ENCODE measurements around the gene SGSM1. TPM values are rescaled to one million over a fixed set of nuclear protein-coding genes. Genes with fewer than 3 reads are reported as not detected.

Gene SGSM1
- total RNA-seq, 1 experiment from 2014 or later: 5.1 TPM

- Histone ChIP-seq H4K20me1 (ENCODE audit: insufficient read depth) (no peaks in the 10 kb centered on the region), H3K9ac (ENCODE audit: low read length) (no peak overlapping the region), H3K9me3 (ENCODE audit: control insufficient read depth in 1 of 2, insufficient read depth in 1 of 2, low read depth in 1 of 2, low read length in 2 of 2) (no peaks in the 10 kb centered on the region), H3K9me2 (ENCODE audit: insufficient read depth) (no peaks in the 10 kb centered on the region), H3K4me3 (replicated peaks in 1 of 2; ENCODE audit: low read depth in 1 of 2, low read length in 2 of 2) (no peak overlapping the region), H3K4me1 (ENCODE audit: control insufficient read depth in 1 of 2, insufficient read depth in 2 of 2, low read length in 2 of 2) (no peaks in the 10 kb centered on the region), H3K4me2 (ENCODE audit: low read length) (no peak overlapping the region), H3K27me3 (ENCODE audit: insufficient read depth, low read length) (no peaks in the 10 kb centered on the region), H3K36me3 (ENCODE audit: control insufficient read depth in 1 of 2, insufficient read depth in 2 of 2, low read length in 2 of 2) (no peaks in the 10 kb centered on the region), H3K79me2 (ENCODE audit: insufficient read depth, low read length) (no peaks in the 10 kb centered on the region), H2AFZ (ENCODE audit: low read depth, low read length, poor library complexity, severe bottlenecking) (no peak overlapping the region), H3K27ac (ENCODE audit: low read depth, low read length) (no peak overlapping the region)
- DNase-seq (ENCODE audit: low read depth, low spot score): no peak
- RAD21 ChIA-PET (ENCODE audit: low non-redundant PET in 1 of 2, low total read pairs in 2 of 2, uncharacterized antibody in 2 of 2, unreplicated experiment in 2 of 2): no interaction called here
- intact Hi-C loops (cut with micrococcal nuclease): no loop called here
- no peak for ATAC-seq
- CTCF ChIA-PET: no interaction called here
- BruUV-seq (replicated peaks): no TSS peak
- TF ChIP-seq EZH2phosphoT487 (IDR thresholded peaks at IDR 0.05; ENCODE audit: borderline replicate concordance): no peak
- TF ChIP-seq POLR2AphosphoS5 (IDR thresholded peaks at IDR 0.05; ENCODE audit: low read depth, low read length): no peak
- TF ChIP-seq SIN3A (IDR thresholded peaks at IDR 0.05; ENCODE audit: low read depth): no peak
- no peak for TF ChIP-seq MAX (IDR thresholded peaks at IDR 0.05)
- TF ChIP-seq RAD21 (IDR thresholded peaks at IDR 0.05; ENCODE audit: low read depth): no peak
- TF ChIP-seq CTCF (IDR thresholded peaks at IDR 0.05 in 2 of 3, conservative IDR thresholded peaks at IDR 0.05 in 1 of 3; ENCODE audit: borderline replicate concordance in 1 of 3, insufficient read depth in 1 of 3, low read depth in 2 of 3, low read length in 2 of 3): no peak
- TF ChIP-seq SRF (IDR thresholded peaks at IDR 0.05; ENCODE audit: low read depth): no peak
- no peak for TF ChIP-seq SP1 (IDR thresholded peaks at IDR 0.05; ENCODE audit: low read depth)
- no peak for TF ChIP-seq CEBPB (IDR thresholded peaks at IDR 0.05; ENCODE audit: low read depth)
- no peak for TF ChIP-seq EZH2 (IDR thresholded peaks at IDR 0.05)
- TF ChIP-seq EGR1 (IDR thresholded peaks at IDR 0.05; ENCODE audit: low read depth): no peak
- TF ChIP-seq FOSL1 (IDR thresholded peaks at IDR 0.05; ENCODE audit: low read depth): no peak
- no peak for TF ChIP-seq ELF1 (IDR thresholded peaks at IDR 0.05; ENCODE audit: borderline replicate concordance, low read depth)
- POLR2A ChIA-PET: no interaction called here
Observed at GRCh38 chr22:24796056-24796455, 10.0 kb upstream of the SGSM1 start.
